Measurements from ENCODE around the gene TIPIN.

GRCh38 chr15:66404122-66404521, 47.6 kb upstream of the TIPIN start:
- TF ChIP-seq CTCF (IDR thresholded peaks at IDR 0.05; ENCODE audit: low read depth, low read length) (no peak), POLR2A (IDR thresholded peaks at IDR 0.05; ENCODE audit: extremely low read depth, insufficient read length) (no peak), MAX (IDR thresholded peaks at IDR 0.05; ENCODE audit: low read depth, low read length) (no peak), MYC (IDR thresholded peaks at IDR 0.05; ENCODE audit: low read depth, low read length) (no peak)
